Measurements from ENCODE around the gene COG3.

COG3 gene

DNA sequence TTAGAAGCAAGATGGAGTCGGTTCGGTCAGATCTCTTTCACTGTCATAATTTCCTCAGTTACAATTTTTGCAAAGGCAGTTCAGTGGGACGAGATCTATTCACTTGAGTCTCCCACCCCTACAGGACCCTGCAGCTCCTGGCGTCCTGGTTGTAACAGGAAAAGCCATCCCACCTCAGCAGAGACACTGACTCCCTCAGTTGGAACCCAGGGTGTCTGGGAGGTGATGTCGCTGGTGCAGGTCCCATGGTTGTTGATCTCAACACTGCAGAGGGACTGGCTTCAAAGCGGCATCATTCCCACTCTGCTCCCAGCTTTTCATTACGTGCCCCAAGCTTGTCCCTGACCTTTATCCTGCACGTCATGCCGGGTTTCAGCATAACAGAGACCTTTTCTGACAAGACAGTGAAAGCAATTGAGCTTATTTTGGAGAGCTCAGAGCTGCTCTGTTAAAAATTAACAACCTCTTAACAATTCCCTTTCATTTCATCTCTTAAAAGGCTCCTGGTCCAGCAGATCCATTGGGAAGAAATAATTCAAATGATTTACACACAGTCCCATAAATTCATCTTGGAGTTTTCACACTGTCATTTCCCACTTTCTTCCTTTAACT is 17.6 kb upstream of the COG3 start:
- no peak for DNase-seq (ENCODE audit: low read depth)

DNA sequence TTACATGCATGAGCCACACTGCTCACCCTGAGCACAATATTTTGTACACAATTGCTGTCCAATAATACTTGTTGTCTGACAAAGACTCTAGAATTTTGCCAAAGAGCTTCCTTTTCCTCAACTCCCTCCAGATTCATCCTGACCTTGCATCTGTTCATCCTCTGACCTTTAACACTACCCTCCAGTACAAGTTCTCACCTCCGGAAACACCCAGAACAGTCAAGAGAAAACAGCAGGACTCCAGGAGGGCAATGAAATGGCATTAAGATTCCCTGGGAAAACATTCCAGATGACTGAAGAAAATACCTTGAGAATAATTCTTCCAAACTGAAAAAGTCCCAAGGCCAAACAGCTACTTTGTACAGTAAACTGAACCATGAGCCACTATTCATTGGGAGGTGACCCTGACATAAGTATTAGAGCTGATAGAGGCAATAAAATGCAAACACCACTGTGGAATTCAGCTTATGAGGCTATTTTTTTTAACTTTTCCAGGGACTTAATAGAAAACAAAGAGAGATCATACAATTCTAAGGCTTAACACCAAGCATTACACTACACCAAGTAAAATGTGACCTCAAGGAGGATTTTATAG is 15.7 kb upstream of the COG3 start:
- no peak for DNase-seq (ENCODE audit: low read depth)

DNA sequence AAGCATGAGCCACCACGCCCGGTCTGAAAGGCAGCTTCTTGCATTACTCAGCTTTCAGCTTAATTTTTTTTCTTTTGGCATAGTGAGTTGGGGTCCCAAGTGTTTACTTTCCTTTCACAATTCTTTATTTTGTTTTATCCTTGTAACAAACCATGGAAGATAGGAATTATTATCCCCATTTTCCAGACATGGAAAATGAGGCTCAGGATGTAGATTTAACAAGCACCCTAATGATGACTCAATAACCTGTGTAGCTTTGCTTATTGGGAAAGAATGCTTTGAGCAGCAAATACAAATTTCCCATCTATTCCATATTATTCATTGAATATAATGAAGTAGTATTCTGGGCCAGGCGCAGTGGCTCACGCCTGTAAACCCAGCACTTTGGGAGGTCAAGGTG is 13.5 kb upstream of the COG3 start:
- no peak for DNase-seq (ENCODE audit: low read depth)

DNA sequence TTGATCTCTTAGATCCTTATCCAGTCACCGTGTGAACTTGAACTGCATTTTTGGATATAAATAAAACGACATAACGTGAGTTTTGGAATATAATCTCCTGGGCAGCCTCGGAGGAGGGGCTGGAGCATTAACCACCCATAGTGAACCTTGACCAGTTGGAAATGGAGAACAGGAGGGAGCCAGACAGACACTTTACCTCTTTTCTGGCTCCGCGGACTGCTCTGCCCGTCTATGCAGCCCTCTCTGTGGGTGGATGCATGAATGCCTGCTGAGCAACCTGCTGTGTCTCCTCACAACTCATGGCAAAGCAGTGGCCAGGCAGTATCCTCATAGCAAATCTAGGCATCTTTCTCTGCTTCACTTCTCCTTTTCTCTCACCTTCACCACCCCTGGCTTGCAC is 10.5 kb upstream of the COG3 start:
- DNase-seq (ENCODE audit: low read depth) = no peak

DNA sequence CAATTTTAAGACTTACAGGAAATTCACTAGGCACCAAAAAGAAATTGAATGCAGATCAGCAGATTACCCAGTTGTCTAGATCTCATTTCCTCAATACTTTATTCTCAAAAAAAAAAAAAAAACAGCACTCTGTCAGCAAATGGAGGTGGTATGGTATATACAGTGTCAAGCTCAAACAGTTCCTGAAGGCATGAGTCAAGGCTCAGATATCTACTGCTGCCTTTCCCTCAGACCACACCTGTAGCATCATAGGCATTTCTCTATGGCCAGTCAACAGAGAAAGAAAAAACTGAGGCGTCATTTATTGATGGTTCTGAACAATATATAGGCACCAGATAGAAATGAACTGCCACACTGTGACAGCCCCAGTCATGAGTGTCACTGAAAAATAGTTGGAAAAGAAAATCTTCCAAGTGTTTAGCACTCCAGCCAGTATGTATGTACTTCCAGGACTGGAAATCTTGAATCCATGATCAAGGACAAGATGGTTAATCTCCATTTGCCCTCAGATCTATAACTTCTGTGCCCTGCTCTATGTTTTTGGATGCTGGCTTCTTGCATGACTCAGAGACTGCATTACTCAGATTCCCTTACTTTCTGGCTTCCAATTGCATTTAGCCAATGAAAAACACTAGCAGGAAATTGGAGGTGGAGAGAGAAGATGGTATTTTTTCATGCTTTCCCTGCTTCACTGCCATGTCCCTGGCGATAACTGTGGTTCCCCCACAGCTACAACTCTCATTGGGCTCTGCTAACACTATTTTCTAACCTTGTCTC is 8.4 kb upstream of the COG3 start:
- no peak for DNase-seq (ENCODE audit: low read depth)

DNA sequence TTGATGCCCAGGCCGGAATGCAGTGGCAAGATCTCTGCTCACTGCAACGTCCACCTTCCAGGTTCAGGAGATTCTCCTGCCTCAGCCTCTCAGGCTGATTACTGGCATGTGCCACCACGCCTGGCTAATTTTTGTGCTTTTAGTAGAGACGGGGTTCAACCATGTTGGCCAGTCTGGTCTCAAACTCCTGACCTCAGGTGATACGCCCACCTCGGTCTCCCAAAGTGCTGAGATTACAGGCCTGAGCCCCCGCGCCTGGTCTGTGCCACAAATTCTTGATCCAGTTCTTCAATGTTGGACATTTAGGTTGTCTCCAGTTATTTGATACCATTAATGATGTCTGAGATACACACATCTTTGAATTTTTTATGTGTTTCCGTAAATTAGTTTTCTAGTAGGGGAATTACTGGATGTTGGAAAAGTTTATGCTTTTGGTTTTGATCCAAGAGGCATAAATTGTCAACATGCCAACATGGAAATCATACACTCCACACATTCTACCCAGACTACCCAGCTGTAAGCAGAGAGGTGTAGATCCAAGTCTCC is 525 bp upstream of the COG3 start:
- no peak for DNase-seq (ENCODE audit: low read depth)

DNA sequence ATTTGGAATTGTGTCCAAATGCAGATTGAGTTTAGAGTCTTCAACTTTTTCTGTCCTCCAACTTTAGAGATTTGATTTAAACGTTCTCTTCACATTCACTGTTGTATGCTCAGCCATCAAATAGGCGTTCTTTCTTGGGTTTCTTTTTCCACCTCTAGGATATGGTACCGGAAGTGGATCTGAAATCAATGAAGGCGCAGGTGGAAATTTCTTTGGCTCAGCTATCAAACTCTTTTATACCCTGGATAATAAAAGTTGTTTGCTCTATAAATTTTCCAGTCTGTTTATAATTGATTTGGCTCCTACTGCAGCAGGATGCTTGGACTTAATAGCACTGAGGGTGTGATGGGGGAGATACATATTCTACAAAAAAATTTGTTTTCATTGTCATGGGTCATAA is 1.6 kb downstream of the COG3 start:
- DNase-seq (ENCODE audit: low read depth) = no peak

DNA sequence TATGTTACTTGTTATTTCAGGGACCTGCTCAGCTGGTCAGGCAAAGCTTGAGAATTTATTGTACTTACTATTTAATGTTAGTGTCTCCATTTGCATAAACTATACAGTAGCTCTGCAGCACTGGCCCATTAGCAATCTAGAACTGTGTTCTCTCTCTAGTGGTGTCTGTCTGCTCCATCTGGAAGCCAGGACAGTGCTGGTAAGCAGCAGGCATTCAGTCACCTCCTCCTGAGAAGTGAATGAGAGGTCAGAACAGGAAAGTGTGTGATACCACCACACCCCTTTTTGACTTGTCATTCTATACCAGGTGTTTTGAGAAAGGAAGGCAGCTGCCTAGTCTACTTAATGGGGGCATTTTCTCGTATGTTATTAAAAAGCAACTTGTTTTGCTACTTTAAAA is 3.9 kb downstream of the COG3 start:
- no peak for DNase-seq (ENCODE audit: low read depth)

DNA sequence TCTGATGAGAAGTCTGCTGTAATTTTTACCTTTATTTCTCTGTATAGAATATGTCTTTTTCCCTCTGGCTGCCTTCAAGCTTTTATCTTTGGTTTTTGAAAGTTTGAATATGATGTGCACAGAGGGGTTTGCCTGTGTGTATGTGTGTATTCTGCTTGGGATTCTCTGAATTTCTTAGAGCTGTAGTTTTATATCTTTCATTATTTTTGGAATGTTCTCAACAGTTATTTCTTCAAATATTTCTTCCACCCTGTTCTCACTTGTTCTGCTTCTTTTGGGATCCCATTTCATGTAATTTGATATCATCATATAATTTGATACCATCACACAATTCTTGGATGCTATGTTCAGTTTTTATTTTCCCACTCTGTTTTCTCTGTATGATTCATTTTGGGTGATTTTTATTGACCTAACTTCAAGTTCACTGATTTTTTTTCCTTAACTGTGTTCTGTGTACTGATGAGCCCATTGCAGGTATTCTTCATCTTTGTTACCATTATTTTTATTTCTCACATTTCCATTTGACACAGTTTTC is 7.5 kb downstream of the COG3 start:
- no peak for DNase-seq (ENCODE audit: low read depth)

DNA sequence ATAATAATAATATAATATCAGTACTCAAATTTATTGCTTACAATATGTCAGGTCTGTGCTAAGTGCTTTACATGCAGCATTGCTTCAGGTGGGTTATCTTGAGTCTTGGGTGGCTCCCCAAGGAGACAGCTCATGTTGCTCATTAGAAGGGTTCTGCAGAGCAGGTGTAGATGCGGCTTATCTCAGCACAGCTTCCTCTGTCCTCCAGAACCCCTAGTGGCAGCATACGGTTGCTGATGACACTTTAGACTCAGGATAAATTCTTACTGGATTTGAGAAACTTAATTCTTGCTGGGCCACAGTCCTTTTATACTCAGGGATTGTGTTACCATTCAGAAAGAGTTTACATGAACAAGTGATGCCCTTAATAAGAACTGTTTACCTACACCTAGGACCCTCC is 8.9 kb downstream of the COG3 start:
- no peak for DNase-seq (ENCODE audit: low read depth)

DNA sequence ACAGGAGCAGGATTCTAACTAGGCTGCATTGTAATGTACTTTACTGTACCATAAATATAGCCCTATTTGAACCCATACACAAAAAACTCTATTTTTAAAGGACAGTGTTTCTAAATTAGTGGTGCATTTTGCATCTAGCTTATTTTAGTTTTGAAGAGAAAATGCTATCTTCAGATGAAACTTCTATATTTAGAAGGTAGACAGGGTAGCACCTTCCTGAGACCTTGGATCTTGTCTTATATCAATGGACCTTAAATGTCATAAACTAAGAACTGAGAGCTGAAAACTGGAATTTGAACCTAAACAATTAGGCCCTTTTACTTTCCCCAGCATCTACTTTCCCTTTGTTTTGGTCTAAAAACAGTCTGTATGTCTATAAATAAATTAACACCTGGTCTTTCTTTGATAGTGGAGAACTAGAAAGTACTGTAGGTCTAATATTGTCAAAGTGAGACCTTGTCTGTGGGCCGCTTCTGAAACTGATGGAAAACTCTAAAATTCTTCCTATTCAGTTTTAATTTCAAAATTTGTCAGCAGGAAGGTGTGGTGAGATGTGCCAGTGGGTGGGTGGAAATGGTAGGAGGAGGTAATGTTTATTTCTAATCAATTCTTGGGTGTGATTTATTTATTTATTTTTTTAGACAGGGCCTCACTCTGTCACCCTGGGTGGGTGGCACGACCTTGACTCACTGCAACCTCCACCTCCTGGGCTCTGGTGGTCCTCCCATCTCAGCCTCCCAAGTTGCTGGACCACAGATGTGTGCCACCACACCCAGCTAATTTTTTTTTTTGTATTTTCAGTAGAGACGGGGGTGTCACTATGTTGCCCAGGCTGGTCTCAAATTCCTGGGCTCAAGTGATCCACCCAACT is 10.1 kb downstream of the COG3 start:
- no peak for DNase-seq (ENCODE audit: low read depth)

DNA sequence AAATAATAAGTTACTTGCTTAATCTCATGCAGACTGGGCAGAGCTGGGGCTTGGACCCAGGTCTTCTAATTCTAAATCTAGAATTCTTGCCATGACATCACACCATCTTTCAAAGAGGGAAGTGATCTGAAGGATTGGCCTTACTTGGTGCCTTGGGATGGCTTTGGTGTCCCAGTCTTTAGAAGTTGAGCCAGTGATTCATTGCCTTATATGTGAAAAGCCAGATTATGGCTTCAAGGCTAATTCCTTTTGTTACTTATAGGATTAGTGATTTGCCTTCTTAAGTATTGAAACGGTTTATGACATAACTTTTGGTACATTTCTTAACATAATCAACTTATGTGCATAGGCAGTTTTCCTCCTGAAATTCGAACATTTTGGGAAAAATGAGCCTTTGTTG is 14.9 kb downstream of the COG3 start:
- no peak for DNase-seq (ENCODE audit: low read depth)

DNA sequence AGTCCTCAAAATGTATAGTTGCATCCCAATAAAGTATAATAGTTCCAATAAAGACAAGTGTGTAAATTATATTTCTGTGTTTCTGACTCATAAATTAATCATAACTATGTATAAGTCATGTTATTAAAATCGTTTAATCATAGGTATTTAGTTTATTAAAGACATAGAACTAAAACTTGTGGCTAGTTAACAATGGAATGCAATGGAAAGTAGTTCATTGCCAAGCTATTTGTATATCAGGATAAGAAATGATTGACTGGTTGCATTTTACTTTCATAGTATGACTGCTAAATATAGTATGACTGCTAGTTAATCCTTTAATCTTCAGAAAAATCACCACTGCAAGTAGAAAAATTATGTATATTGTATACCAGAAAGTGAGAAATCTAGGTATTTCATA is 16.9 kb downstream of the COG3 start:
- no peak for DNase-seq (ENCODE audit: low read depth)

DNA sequence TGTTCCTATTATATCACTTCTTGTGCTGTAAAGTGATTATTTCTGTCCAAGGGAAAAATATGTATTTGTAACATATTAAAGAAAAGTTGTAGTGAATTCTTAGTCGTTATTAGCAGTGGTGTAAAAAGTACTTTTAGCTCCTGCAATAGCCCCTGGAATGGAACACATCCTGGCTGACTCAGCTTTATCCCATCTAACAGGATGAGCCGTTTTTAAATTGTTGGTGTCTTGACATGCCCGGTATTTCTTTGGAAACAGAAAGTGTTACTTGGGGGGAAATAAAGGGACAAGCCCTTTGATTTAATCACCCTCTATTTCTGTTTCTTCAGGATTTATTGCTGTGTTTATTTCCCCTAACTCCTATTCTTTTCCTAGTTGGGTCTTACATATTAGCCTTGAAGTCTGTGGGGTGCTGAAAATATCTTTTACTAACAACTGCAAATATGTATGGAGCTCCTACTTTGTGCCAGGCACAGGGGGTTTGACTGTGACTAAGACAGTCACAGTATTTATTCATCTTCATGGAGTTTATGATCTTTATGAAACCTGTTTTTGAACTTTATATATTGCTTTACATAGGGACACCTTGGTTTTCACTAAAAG is 17.9 kb downstream of the COG3 start:
- no peak for DNase-seq (ENCODE audit: low read depth)

DNA sequence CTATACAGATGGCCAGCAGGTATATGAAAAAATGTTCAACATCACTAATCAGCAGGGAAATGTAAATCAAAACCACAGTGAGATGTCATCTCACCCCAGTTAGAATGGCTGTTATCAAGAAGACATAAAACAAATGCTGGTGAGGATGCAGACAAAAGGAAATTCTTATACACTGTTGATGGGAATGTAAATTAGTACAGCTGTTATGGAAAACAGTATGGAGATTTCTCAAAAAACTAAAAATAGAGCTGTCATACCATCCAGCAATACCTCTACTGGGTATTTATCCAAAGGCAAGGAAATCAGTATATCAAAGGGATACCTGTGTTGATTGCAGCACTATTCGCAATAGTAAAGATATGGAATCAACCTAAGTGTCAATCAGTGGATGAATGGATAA is 22.9 kb downstream of the COG3 start:
- DNase-seq (ENCODE audit: low read depth) = no peak

DNA sequence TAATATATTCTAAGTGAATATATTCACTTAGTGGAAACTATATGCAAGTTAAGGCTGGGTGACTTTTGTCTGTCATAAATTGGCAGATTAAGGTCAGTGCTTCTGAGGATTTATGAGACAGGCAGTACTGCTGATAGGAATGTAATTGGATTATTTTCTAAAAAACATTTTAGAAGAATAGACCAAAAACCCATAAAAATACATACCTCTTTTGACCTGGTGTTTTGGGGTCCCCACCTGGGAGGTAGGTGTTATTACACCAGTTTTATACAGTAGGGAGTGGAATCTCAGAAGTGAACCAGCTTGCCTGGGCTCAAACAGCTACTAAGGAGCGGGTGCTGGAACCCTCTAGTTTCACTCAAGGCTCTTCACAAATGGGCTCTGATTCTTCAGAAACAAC is 25.3 kb downstream of the COG3 start:
- DNase-seq (ENCODE audit: low read depth) = no peak

DNA sequence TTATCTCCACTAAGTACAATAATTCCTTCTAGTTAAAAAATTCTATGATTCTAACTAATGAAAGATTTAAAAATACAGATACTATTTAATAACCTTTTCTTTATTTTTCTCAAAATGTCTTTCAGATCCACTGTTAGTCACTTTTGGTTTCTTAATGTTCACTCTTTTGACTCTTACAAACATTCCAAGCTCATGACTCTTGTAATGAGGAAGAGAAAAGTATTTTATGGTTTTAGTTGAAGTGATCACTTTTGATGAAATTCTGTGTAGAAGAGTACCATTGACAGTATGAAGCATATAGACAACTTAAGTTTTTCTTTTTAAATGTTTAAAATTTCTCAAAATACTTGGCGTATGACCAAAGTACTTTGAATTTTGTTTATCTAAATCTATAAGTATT is 27.8 kb downstream of the COG3 start:
- DNase-seq (ENCODE audit: low read depth) = peak; percentile 42

DNA sequence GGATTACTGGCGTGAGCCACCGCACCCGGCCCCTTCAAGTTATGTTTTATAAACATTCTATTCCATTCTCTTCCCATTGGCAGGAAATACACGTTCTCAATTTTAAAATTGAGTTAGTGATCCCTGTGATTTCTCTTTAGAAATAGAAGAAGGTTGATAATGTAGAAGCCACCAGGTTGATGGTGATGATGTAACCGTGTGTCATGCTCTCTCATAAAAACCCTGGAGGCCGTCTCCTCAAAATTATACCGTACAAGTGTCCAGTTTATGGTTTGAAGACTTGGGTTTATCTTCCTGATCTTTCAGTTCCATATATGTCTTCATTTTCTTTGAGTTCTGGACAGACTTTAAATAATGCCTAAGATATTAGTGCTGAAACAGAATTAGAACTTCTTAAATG is 32.2 kb downstream of the COG3 start:
- no peak for DNase-seq (ENCODE audit: low read depth)

DNA sequence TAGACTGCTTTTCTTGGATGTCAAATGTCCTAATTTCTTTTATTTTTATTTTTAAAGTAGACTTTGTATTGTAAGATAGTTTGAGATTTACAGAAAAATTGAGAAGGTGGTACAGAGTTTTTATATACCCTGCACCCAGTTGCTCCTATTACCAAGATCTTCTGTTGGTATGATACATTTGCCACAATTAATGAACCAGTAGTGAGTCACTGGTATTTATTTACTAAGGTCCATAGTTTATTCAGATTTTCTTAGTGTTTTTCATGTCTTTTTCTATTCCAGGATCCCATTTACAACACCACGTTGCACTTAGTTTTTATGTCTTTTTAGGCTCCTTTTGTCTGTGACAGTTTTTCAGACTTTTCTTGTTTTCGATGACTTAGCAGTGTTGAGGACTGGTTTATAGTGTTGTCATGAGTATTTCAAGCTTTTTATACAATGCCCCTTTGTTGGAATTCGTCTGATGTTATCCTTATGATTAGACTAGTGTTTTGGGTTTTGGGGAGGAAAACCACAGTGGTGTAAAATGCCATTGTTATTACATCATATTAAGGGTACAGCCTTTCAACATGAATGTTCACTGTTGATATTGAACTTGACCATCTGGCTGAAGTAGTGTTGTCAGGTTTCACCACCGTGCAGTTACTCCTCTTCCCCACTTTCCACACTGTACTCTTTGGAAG is 35.9 kb downstream of the COG3 start:
- peak; percentile 92 for DNase-seq (ENCODE audit: low read depth)

DNA sequence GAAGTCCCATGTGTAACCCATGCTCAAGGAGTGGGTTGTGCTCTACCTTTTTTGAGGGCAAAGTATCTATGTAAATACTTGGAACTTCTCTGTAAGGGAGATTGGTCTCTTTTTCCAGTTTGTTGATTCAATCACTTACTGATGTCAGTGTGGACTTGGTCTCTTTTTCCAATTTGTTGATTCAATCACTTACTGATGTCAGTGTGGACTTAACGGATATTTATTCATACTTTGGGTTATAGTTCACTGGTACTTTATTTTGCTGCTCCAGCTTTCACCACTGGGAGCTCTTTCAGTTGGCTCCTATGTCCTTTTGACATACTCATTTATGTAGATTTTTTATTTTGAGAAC is 36.4 kb downstream of the COG3 start:
- no peak for DNase-seq (ENCODE audit: low read depth)

DNA sequence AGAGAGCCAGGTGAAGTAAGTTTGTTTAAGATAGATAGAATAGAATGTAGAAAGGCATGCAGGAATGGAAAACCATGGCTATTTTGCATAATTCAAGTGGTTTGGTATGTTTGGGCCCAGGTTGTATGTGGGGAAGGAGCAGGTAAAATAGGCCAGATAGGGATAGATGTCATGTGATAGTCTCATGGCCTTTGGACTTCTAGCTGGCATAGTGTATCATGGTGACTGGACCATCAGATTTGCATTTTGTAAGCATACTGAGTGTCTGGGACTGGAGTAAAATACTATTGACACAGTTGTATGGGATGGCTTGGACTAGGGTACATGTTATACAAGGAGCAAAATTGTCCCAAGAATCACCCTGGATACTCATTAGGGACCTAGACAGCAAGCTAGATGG is 38.9 kb downstream of the COG3 start:
- DNase-seq (ENCODE audit: low read depth) = no peak

All from non-pigmented ciliary epithelial cell (primary cell).